Ovary (tissue), 3 donors: ENCODE results near the gene XK.

Experiments
- POLR2A ChIP-seq: fragments of 450-650 bp; IDR thresholded peaks from one replicate; pipeline ENCODE4 v1.6.1; 2017; ENCODE audit warnings: antibody characterized with exemption, mild to moderate bottlenecking, moderate library complexity
- TF ChIP-seq, protein P1 (sequence below), 3 donors: fragments of 450-650 bp in 2 of 3; fragments of 200-600 bp in 1 of 3; IDR thresholded peaks; one replicate each; pipeline versions ENCODE4 v1.5.1 to v1.8.0; 2016 to 2022; ENCODE audit warnings: antibody characterized with exemption in 3 of 3, mild to moderate bottlenecking in 1 of 3
- donor health status: DM: no; HTN: no; CAD: no.

DNA sequence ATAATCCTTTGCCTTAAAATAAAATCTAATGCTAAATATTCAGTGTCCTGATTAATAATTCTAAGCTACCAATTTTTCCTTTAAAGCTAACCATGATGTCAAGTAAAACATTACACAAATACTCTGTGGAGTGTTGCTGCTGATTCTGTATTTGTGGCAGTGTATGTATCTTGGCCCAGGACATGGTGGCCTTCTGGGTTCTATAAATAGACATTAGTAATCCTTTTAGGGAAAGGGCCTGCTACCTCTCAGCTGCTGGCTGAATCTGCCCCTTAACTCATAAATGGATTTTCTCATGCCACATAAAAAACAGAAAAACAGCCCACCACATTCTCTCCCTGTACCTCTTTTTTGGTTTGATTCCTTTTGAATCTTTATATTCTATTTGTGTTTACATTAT is 1.2 kb upstream of the XK start:
- no peak for TF ChIP-seq POLR2A
- TF ChIP-seq, protein P1, sequence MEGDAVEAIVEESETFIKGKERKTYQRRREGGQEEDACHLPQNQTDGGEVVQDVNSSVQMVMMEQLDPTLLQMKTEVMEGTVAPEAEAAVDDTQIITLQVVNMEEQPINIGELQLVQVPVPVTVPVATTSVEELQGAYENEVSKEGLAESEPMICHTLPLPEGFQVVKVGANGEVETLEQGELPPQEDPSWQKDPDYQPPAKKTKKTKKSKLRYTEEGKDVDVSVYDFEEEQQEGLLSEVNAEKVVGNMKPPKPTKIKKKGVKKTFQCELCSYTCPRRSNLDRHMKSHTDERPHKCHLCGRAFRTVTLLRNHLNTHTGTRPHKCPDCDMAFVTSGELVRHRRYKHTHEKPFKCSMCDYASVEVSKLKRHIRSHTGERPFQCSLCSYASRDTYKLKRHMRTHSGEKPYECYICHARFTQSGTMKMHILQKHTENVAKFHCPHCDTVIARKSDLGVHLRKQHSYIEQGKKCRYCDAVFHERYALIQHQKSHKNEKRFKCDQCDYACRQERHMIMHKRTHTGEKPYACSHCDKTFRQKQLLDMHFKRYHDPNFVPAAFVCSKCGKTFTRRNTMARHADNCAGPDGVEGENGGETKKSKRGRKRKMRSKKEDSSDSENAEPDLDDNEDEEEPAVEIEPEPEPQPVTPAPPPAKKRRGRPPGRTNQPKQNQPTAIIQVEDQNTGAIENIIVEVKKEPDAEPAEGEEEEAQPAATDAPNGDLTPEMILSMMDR (IDR thresholded peaks at IDR 0.05): no peak
